GM18520 (cell line): ENCODE results near the gene FOXQ1.
"Not testable (repeated sequence)": the region's sequence is repeated elsewhere in the genome, so short reads cannot be mapped to it uniquely, and the experiment has no call there.

Experiments used
- ATAC-seq: cut with Tn5 transposase; IDR thresholded peaks from one replicate; pipeline ENCODE4 v1.9.1; 2021; ENCODE audit not compliant: unreplicated experiment

Gene FOXQ1

DNA sequence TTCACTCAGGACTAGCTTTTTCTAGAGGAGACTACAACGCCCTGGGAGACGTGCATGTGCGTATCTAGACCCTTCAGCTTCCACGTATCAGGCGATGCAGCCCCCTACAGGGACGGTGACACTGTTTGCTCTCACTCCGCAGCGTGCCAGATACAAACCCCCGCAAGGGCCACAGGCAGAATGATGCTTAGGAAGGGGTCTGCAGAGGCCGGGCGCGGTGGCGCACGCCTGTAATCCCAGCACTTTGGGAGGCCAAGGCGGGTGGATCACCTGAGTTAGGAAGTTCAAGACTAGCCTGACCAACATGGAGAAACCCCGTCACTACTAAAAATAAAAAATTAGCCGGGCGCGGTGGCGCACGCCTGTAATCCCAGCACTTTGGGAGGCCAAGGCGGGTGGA lies 6.7 kb downstream of the FOXQ1 start:
- not testable (repeated sequence) for ATAC-seq

DNA sequence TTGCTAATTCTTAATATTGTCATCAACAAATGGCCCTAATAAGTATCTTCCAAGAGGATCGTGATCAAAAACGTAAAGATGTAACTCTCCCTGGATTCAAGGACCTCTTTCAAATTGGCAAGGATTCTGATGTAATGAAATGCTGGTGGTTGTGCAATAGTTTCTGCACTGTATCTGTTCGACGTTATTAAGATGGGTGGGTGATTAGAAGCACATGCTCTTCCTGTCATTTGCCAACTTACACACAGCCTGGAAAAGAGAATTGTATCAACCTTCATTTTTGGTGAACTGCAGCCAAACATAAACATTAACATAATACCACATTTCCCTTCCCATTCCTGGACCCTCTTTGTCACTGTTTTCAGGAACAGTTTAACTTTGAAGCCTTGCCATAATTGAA lies 9.8 kb downstream of the FOXQ1 start:
- no peak for ATAC-seq

DNA sequence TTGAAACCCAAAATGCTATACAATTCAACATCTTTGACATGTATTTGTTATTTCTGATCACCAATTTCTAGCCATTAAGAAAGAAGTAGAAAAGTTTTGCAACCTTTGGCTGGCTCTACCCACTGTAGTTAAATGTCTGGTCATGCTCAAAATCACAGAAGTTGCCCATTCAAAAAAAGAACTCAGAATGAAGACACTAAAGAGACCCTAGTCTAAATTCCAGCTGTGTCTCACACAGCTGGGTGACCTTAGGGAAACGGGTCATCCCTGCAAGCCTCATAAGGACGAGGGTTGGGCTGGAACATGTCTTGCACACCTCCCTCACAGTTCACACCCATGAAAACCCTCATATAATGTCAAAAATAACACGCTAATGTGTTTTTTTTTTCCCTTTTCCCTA lies 10.3 kb downstream of the FOXQ1 start:
- ATAC-seq = no peak

DNA sequence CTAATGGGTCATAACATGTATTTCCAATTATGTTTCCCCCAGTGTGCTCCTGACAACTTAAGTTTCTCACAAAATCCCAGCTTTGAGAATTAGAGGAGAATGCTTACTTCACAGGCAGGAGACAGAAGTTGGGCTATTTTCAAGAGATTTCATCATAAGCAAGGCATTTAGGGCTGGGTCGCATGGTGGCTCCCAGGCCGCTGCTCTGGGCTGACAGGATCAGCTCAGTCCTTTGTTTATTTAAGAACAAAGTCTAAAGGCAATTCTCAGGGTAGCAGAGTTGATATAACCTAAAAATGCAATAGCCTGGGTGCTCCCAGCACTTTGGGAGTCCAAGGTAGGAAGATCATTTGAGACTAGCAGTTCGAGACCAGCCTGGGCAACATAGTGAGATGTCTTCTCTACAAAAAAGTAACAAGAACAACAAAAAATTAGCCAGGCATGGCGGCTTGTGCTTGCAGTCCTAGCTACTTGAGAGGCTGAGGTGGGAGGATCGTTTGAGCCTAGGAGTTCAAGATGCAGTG lies 10.9 kb downstream of the FOXQ1 start:
- ATAC-seq = no peak

DNA sequence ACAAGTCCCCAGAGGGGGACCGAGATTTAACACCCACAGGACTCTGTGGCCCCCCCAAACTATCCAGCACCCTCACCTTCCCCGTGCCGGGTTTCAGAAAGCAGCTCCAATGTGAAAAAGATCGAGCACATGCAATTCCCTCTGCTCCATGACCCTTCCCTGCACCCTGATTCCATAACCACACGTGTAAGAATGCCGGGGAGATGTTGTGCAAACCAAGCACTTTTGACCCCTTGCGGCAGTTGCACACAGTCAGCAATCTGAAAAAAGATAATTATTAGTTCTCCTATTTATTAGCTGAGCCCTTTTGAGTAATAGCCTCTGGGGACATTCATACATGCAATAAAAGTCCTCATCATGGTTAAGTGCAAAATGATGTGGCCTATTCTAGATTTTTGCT lies 13.0 kb downstream of the FOXQ1 start:
- no peak for ATAC-seq

DNA sequence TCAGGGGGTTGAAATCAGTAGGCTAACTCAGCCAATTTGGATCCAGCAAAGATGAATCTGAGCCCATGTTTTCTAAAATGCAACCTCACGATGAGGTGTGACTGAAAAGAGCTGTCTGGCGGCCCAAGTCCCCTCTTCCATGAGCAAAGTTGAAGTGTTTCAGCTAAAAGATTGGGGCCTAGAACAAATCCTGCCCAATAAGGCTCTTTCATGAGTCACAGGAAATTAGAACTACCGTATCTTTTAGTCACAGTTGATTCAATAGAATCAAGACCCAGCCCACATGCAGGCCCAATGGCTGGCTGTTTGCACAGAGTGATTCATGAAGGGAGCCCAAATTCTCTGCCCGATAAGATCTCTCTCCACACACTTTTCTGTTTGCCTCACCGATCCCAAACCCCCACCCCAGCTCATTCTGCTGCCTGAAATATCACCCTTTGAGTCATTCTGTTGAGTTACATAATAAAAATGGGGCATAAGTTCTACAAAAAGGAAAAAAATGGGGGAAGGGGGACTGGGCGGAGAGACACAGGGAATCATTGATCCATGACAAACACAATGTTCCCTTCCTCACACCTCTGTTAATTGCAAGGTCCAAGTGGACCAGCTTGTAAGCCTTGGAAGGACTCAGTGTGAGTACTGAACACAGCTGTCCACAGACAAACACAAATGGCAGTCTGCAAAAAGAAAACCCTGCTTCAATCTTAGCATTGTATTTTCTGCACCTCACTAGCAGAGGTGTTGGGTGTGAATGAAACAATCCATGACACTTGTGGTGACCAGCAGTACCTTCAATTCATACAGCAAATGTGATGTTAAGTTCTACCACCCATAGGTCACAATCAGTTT lies 13.8 kb downstream of the FOXQ1 start:
- no peak for ATAC-seq

DNA sequence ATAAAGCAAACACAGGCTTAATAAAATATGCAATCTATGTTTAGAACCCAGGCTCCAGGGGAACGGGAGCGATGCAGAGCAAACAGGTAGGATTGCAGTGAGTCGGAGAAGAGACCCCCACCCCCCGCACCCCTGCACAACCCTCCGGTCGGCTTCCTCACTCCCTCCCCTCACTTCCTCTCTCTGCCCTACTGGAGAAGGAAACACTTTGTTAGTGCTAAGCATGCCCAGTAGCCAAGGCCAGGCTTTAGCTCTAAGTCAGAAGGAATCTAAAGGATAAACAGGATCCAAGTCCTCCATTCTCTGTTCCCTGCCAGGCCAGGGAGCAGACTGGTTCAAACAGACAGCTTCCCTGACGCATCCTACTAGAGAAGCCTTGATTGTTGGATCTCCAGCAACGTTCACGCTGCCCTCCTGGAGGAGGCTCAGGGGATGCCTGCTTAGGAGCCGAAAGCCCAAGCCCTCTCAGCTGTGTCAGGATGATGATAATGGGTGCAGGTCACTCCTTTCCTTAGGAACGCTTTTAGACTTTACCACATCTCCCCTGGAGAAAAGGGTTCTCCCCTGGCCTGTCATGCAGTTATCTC lies 14.7 kb downstream of the FOXQ1 start:
- ATAC-seq = no peak

DNA sequence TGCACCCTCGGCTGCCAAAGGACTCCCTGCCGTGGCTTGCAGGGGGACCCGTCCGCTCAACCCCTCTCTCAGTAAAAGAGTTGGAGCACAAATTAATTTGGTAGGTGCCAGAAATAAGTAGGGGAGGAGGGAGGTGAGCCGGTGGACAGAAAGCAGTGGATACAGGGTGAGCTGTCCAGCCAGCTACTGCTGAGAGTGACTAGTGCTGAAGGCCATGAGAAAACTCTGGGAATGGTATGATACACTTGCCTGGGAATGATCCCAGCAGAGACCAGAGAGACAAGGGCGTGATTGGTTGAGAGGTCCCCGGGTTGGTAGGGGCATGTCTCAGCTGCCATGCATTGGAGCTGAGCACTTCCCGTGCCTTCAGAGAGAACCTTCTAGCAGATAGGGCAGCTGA lies 15.7 kb downstream of the FOXQ1 start:
- no peak for ATAC-seq

DNA sequence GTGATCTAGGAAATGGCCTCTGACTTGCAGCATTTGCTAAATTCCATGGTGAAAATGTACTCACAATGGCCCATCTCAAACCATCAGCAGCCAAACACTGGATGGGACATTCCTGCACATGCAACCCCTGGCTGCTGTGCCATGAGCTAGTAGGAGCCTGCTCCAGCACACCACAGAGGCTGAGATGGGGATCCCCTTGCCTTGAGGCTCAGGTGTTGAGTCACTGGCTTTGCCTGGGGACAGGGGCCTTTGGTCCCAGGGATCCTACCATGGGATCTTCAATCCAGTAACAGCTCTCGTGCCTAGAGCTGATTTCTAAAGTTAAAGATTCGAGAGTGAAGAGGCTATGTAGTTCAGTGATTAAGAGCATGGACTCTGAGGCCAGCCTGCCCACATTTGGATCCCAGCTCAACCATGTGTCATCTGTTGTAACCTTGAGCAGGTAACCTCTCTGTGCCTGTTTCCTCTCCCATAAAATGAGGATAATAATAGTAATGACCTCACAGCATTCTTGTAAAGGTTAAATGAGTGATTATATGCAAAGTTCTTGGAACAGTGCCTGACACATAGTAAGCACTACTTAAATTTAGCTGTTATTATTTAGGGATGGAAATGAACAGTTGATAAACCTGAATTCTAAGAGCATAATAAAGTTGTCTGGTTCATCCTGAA lies 16.4 kb downstream of the FOXQ1 start:
- no peak for ATAC-seq

DNA sequence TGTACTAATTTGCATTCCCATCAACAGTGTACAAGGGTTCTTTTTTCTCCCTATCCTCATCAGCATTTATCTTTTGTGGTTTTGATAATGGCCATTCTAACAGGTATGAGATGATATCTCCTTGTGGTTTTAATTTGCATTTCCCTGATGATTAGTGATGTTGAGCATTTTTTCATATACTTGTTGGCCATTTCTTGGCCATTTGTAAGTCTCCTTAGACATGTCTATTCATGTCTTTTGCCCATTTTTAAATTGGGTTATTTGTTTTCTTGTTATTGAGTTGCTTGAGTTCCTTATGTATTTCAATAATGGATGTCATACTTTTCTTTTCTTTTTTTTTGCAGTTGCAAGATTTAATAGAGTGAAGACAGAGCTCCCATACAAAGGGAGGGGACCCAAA lies 17.8 kb downstream of the FOXQ1 start:
- no peak for ATAC-seq

DNA sequence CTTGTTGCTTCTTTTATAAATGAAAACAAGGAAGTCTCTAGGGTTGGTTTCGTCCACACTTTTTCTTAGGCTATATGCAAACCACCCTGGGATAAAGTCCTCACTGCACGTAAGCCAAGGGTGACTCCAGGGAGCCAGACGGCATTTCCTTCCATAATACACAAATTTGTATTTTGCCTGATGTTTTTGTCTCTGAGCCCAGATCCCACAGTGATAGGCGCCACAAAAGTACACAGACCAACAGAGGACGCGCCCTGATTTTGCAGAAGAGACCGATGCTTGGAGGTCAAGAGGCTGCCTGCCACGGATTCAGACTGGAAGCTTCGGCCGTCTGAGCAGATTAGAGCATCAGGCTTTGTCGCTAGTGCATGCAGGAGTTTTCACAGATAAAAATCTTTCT lies 22.8 kb downstream of the FOXQ1 start:
- no peak for ATAC-seq

DNA sequence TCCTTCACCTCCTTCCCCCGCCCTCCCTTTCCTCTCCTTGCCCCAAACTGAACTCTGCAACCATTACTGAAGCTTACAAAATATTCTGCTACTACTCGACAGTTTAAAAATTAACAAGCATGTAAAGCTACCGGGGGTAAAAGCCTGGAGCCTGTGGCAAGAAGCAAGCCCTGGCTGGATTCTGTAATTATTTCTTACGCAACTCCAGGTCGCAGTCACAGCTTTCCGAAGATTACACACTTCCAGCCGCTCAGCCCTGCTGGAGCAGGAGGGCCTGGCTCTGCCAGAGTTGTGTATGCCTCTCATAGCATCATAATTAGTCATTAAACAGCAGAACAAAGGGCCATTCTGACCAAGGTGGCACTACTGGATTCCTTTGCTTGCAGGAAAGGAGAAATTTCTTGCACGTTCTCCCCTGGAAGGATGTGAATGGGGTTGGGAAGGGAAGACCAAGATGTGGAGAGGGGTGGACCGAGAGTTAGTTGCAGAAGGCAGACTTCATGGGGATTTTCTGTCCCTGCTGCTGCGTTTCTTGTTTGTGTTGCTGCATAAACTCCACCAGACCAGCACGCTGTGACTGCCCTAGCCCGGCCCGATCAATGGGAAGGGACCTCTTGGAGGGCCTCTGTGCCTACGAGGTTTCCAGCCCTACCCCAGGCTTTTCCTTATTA lies 23.6 kb downstream of the FOXQ1 start:
- ATAC-seq = no peak

DNA sequence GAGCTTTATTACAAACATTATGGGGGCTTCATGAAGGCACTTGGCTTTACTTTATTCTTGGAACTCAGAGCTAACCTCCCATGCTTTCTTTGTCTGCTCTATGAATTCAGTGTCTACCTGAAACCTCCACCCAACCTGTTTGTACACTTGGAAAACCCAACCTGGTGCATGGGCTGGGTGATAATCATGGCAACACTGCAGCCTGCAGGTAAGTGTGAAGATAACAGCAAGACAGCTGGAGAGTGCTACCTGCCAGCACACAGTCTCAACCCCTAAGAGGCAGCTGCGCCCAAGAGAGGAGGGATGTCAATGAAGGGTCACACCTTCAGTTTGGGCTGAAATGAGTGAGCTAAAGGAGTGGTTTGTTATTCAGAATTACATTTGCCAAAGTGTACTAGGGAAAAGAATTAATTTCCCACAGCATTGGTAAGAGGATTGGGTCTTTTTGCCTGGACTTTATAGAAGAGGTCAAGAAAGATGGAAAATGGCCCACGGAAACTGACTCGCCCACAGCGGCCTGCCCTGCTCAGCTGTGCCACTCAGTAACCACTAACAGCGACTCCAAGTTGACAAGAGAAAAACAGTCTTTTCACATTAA lies 24.4 kb downstream of the FOXQ1 start:
- ATAC-seq = no peak

DNA sequence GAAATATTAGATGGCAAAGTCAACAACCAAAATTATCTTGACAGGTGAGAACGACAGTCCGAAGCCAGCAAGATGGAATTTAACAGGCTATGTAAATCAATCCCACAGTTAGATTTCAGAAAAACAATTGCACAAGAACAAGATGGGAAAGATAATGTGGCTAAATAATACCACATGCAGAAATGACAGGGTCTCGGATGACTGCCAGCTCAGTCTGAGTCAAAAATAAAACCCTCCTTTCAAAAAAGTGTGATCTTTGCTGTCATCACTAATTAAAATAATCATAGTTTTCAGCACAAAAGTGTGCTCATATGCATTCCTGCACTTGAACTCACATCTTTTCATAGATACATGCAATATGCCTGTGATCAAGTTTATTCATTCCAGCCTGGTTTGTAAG lies 25.9 kb downstream of the FOXQ1 start:
- no peak for ATAC-seq

DNA sequence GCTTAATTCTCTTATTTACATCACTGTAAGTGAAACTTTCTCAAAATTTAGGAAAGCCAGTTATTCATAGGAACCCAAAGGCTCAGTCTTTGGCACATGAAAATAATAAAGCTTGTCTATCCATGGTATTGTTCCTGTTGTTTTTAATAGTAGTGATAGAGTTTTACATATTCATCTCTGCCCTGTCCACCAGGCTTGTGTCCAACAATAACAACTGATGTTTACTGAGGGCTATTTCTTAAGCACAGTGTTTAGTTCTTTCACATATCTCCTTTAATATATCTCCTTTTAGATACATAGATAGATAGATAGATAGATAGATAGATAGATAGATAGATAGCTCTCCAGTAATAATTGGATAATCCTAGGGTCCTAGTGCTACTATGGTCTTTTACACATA lies 34.2 kb downstream of the FOXQ1 start:
- no peak for ATAC-seq

DNA sequence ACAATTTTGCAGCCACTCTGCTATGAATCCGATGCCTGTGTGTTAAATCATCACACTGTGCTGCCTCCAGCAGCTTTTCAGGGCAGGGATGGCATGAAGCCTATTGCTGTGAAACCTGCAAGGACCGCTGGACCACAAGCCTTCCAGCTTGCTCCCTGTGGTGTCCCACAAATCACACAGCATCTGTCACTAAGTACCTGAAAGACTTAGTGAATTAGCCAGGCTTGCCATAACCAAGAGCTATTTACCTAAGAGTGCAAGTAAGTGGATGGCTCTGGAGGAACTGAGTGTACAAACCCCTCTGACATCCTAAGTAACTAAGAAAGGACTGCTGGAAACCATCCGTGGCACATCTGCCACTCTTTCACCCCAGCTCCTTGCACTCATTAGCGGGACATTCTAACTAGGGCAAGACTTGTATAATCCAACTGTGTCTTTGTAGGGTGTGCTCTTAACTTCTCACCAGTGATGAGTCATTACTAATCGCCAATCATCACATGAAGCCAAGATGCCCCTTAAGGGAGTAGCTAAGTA lies 34.7 kb downstream of the FOXQ1 start:
- ATAC-seq = no peak

DNA sequence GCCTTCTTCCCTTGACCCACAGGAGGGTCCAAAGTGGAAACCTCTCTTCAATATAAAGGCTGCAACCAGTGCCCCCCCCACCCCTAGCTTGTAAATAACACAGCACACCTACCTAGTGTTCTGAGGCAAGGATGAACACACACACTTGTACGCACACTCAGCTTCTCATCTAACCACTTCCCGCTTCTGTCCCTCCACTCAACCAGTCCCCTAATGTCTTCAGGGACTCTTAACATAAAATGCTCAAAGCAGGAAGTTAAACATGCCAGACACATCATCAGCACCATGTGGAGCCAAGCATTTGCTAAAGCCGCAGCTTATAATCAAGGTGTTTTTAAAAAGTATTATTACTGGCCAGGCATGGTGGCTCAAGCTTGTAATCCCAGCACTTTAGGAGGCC lies 35.3 kb downstream of the FOXQ1 start:
- no peak for ATAC-seq

DNA sequence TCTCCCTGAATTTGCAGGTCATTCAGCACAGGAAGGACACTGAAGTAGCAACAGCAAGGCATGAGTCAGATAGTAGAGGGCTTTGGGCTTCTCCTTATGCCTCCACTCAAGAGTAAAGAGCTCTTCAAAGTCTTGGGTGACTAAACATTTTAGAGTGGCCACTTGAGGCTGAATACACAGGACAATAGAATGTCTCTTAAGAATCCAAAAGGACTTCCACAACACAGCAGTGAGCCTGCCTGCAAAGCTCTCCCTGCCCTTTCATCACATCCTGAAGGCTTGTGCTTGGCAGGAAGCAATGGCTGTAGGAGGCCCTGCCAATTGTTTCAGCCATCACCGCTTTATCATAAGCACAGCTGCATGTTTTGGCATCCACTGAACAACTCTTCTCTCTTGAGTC lies 36.8 kb downstream of the FOXQ1 start:
- ATAC-seq = no peak

DNA sequence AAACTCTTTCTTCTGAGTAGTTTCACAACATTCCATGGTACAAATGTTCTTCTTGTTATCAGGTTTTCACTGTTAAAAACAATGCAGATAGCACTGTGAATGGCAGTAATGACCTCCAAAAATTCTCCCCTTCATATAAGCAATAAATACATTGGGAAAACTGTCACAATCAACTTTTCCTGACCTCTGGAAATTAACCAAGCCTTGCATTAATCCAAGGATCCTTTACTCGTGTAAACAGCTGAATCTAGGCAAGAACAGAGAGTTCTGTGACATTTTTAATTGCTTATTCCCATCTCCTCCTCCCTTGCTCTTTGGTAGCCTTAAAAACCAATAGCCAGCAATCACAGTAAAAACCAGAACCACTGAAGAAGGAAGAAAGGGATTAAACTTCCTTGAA lies 37.8 kb downstream of the FOXQ1 start:
- ATAC-seq = no peak

DNA sequence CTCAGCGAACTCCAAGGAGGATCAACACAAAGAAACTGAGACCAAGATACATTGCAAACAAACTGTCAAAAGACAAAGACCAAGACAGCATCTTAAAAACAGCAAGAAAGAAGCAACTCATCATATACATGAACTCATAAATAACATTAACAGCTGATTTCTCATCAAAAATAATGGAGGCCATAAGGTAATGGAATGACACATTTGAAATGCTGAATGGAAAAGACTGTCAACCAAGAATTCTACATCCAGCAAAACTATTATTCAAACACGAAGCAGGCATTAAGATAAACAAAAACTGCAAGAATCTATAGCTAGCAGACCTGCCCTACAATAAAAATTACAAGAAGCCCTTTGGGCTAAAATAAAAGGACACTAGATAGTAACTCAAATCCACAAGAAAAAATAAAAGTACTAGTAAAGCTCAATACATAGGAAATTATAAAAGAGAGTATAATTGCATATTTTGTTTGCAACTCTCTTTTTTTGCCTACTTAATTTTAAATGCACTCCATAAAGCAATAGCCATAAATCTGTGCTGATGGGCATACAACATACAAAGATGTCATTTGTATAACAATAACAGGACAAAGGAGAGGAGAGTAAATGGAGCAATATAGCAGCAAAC lies 39.6 kb downstream of the FOXQ1 start:
- no peak for ATAC-seq
